Urinary bladder (tissue), 4 donors: ENCODE data around the gene SMG6. TPM values are rescaled to one million over a fixed set of nuclear protein-coding genes. Genes with fewer than 3 reads are reported as not detected.
"Not testable (repeated sequence)": the region's sequence is repeated elsewhere in the genome, so short reads cannot be mapped to it uniquely, and the experiment has no call there.

Source experiments
- DNase-seq: peaks from one replicate; pipeline ENCODE4 v3.0.0-alpha.2; 2015; ENCODE audit errors: extremely low spot score
- H3K27ac ChIP-seq: one replicate; pipeline ENCODE4 v1.5.1; 2013; ENCODE audit warnings: low read depth, mild to moderate bottlenecking, moderate library complexity
- H3K36me3 ChIP-seq: one replicate; pipeline ENCODE4 v1.6.1; 2013; ENCODE audit warnings: mild to moderate bottlenecking, moderate library complexity; ENCODE audit not compliant: insufficient read depth
- H3K4me1 ChIP-seq: one replicate; pipeline ENCODE4 v1.6.1; 2013; ENCODE audit warnings: mild to moderate bottlenecking, moderate library complexity; ENCODE audit not compliant: insufficient read depth
- H3K4me3 ChIP-seq: one replicate; pipeline ENCODE4 v1.5.1; 2013; ENCODE audit warnings: low read depth, low read length
- WGBS: extraction: QIAGEN DNeasy Blood & Tissue Kit; methylation state at CpG from one replicate; pipeline ENCODE4 v1.1.7; 2013; 5-methylcytosine and 5-hydroxymethylcytosine counted together
- polyA plus RNA-seq: library from polyadenylated mRNA; stranded (reverse); fragments of 200-250 nt; gene quantifications from one replicate; pipeline ENCODE4 v1.2.3, GENCODE V29; 2013
- total RNA-seq: library from RNA; depleted of rRNA; stranded (reverse); fragments of >200 nt; gene quantifications from one replicate; pipeline ENCODE4 v1.2.3, GENCODE V29; 2014
- donor health status: healthy with polysubstance abuse.
- donor health status: healthy.

The SMG6 gene
- total and polyA plus RNA-seq, 2 donors: 29.3 to 37.5 TPM

GRCh38 chr17:2264067-2264860 is 39.3 kb downstream of the SMG6 start:
- peak overlapping the region; percentile 16 for H3K27ac ChIP-seq
- no peak overlapping the region for H3K4me3 ChIP-seq
- 62% methylated on average over 10 of the region's 10 CpGs for WGBS
- no peak for DNase-seq
- H3K36me3 ChIP-seq: no peaks in the 10 kb centered on the region
- no peaks in the 10 kb centered on the region for H3K4me1 ChIP-seq

GRCh38 chr17:2263183-2264066 is 40.2 kb downstream of the SMG6 start:
- H3K4me1 ChIP-seq: no peaks in the 10 kb centered on the region
- H3K4me3 ChIP-seq: no peak overlapping the region
- peak overlapping the region; percentile 18 for H3K27ac ChIP-seq
- 42% methylated on average over 8 of the region's 8 CpGs for WGBS
- no peaks in the 10 kb centered on the region for H3K36me3 ChIP-seq
- no peak for DNase-seq

- Histone ChIP-seq H3K4me1 (no peaks in the 10 kb centered on the region), H3K36me3 (no peaks in the 10 kb centered on the region), H3K4me3 (no peak overlapping the region), H3K27ac (peak overlapping the region; percentile 19)
- 72% methylated on average over 2 of the region's 2 CpGs for WGBS
- DNase-seq: no peak
These were observed 41.4 kb downstream of the SMG6 start for GRCh38 chr17:2262135-2262587.

- H3K36me3 ChIP-seq: no peaks in the 10 kb centered on the region
- no peak overlapping the region for H3K27ac ChIP-seq
- no peaks in the 10 kb centered on the region for H3K4me1 ChIP-seq
- no peak for DNase-seq
- H3K4me3 ChIP-seq: no peak overlapping the region
- WGBS: 69% methylated on average over 8 of the region's 8 CpGs
These were observed 43.6 kb downstream of the SMG6 start for GRCh38 chr17:2259769-2260536.

GRCh38 chr17:2258830-2259229 is 44.8 kb downstream of the SMG6 start:
- H3K4me3 ChIP-seq, H3K27ac ChIP-seq, H3K36me3 ChIP-seq, DNase-seq, H3K4me1 ChIP-seq: not testable (repeated sequence)
- 92% methylated on average over 8 of the region's 8 CpGs for WGBS

- Histone ChIP-seq H3K4me3 (no peak overlapping the region), H3K36me3 (no peaks in the 10 kb centered on the region), H3K4me1 (no peaks in the 10 kb centered on the region), H3K27ac (no peak overlapping the region)
- WGBS: 66% methylated on average over 5 of the region's 5 CpGs
- DNase-seq: no peak
These were observed 49.7 kb downstream of the SMG6 start for GRCh38 chr17:2253768-2254406.

- 91% methylated on average over 10 of the region's 10 CpGs for WGBS
These were observed 50.2 kb downstream of the SMG6 start for GRCh38 chr17:2253362-2253761.

GRCh38 chr17:2251098-2251497 is 52.5 kb downstream of the SMG6 start:
- no peak for DNase-seq
- H3K4me1 ChIP-seq: no peaks in the 10 kb centered on the region
- no peaks in the 10 kb centered on the region for H3K36me3 ChIP-seq
- WGBS: 88% methylated on average over 5 of the region's 5 CpGs
- no peak overlapping the region for H3K27ac ChIP-seq
- H3K4me3 ChIP-seq: no peak overlapping the region

More at GRCh38 chr17:2253362-2253761, 50.2 kb downstream of the SMG6 start:
- H3K36me3 ChIP-seq: no peaks in the 10 kb centered on the region
- no peaks in the 10 kb centered on the region for H3K4me1 ChIP-seq
- H3K27ac ChIP-seq: no peak overlapping the region
- DNase-seq: no peak
- no peak overlapping the region for H3K4me3 ChIP-seq

GRCh38 chr17:2250140-2251095 is 53.2 kb downstream of the SMG6 start:
- Histone ChIP-seq H3K4me1 (no peaks in the 10 kb centered on the region), H3K36me3 (no peaks in the 10 kb centered on the region), H3K4me3 (no peak overlapping the region), H3K27ac (no peak overlapping the region)
- WGBS: 89% methylated on average over 12 of the region's 12 CpGs
- DNase-seq: no peak

- no peak for DNase-seq
- no peak overlapping the region for H3K27ac ChIP-seq
- H3K4me1 ChIP-seq: no peaks in the 10 kb centered on the region
- H3K4me3 ChIP-seq: no peak overlapping the region
- H3K36me3 ChIP-seq: no peaks in the 10 kb centered on the region
- WGBS: 89% methylated on average over 4 of the region's 4 CpGs
These were observed 56.6 kb downstream of the SMG6 start for GRCh38 chr17:2247005-2247404.

- WGBS: 26% methylated on average over 7 of the region's 7 CpGs
- Histone ChIP-seq H3K36me3 (no peaks in the 10 kb centered on the region), H3K4me3 (no peak overlapping the region), H3K27ac (peak overlapping the region; percentile 11), H3K4me1 (no peaks in the 10 kb centered on the region)
- DNase-seq: no peak
These were observed 58.8 kb downstream of the SMG6 start for GRCh38 chr17:2244545-2245525.
